Neural progenitor cell (in vitro differentiated cells): ENCODE measurements around the gene RNF148.

ENCODE experiments used
- EZH2 ChIP-seq: fragments of 200-600 bp; sonication (generic); IDR thresholded peaks from 2 replicates; pipeline ENCODE4 v1.6.1; 2017; ENCODE audit warnings: antibody characterized with exemption, mild to moderate bottlenecking, moderate library complexity
- TF ChIP-seq, protein P1 (sequence below): fragments of 200-600 bp; sonication (generic); IDR thresholded peaks from 2 replicates; pipeline ENCODE4 v1.5.1; 2017; ENCODE audit warnings: antibody characterized with exemption, mild to moderate bottlenecking

GRCh38 chr7:122689346-122690109 lies 13.2 kb downstream of the RNF148 start:
- TF ChIP-seq EZH2: no peak
- TF ChIP-seq, protein P1, sequence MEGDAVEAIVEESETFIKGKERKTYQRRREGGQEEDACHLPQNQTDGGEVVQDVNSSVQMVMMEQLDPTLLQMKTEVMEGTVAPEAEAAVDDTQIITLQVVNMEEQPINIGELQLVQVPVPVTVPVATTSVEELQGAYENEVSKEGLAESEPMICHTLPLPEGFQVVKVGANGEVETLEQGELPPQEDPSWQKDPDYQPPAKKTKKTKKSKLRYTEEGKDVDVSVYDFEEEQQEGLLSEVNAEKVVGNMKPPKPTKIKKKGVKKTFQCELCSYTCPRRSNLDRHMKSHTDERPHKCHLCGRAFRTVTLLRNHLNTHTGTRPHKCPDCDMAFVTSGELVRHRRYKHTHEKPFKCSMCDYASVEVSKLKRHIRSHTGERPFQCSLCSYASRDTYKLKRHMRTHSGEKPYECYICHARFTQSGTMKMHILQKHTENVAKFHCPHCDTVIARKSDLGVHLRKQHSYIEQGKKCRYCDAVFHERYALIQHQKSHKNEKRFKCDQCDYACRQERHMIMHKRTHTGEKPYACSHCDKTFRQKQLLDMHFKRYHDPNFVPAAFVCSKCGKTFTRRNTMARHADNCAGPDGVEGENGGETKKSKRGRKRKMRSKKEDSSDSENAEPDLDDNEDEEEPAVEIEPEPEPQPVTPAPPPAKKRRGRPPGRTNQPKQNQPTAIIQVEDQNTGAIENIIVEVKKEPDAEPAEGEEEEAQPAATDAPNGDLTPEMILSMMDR: peak; percentile 20
